Measurements from ENCODE around the gene CASP7. TPM values are rescaled to one million over a fixed set of nuclear protein-coding genes. Genes with fewer than 3 reads are reported as not detected.

CASP7 gene
- total RNA-seq, 2 experiments from 2014 or later = 14.8 to 16.5 TPM

DNA sequence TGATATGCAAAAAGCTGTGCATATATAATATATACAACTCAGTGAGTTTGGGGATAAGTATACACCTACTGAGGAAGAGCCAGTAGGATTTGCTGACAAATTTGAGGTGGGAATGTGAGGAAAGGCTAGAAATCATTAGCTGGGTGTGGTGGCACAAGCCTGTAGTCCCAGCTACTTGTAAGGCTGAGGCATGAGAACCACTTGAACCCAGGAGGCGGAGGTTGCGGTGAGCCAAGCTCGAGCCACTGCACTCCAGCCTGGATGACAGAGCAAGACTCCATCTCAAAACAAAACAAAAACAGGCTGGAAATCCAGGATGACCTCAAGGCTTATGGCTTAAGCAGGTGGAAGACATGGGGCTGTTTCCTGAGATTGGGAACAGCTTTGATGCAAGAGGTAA is 61.1 kb downstream of the CASP7 start:
- Histone ChIP-seq H3K36me3 (ENCODE audit: insufficient read depth, low read length) (no peaks in the 10 kb centered on the region), H3K4me1 (ENCODE audit: insufficient read depth, low read length, poor library complexity, severe bottlenecking) (no peaks in the 10 kb centered on the region), H2AFZ (ENCODE audit: low read length) (no peak overlapping the region), H3K4me3 (ENCODE audit: low read depth, low read length, poor library complexity, severe bottlenecking) (no peak overlapping the region), H4K20me1 (ENCODE audit: insufficient read depth, low read length) (no peaks in the 10 kb centered on the region), H3K4me2 (ENCODE audit: low read length) (no peak overlapping the region), H3K9me3 (ENCODE audit: low read length) (no peaks in the 10 kb centered on the region), H3K79me2 (ENCODE audit: insufficient read depth, low read depth, low read length) (no peaks in the 10 kb centered on the region), H3K9me2 (ENCODE audit: insufficient read depth, low read length) (no peaks in the 10 kb centered on the region), H3K27ac (ENCODE audit: low read depth, low read length, poor library complexity, severe bottlenecking) (no peak overlapping the region)
- no peak for DNase-seq (ENCODE audit: low spot score)
- no peak for TF ChIP-seq EZH2phosphoT487 (IDR thresholded peaks at IDR 0.05; ENCODE audit: borderline replicate concordance, low read depth, low read length)
- no peak for TF ChIP-seq CTCF (conservative IDR thresholded peaks at IDR 0.05; ENCODE audit: low read length)
- intact Hi-C loops (cut with micrococcal nuclease; ENCODE audit: unreplicated experiment) = no loop called here
- ChIA-PET POLR2A (no interaction called here), CTCF (ENCODE audit: unreplicated experiment) (no interaction called here)
- BruUV-seq (replicated peaks) = no TSS peak

DNA sequence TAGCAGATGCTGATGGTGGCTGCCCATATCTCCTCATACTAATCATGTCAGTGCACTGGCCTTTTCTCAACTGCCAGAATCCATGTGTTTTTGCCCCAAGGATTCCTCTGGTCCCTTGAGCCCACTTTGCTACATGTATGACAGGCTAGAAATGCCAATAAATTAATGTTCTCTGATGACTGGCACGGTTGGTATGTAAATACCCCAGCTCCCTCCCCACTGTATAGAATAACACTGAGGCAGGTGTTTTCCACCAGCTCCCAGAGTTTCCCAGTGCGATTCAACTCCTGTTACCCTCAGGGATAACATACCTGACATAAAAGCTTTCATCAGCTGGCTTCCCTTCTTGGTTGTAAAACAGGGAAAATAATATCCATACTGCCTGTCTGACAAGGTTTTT is 62.8 kb downstream of the CASP7 start:
- intact Hi-C loops (cut with micrococcal nuclease; ENCODE audit: unreplicated experiment) = no loop called here
- no peak for TF ChIP-seq EZH2phosphoT487 (IDR thresholded peaks at IDR 0.05; ENCODE audit: borderline replicate concordance, low read depth, low read length)
- TF ChIP-seq CTCF (conservative IDR thresholded peaks at IDR 0.05; ENCODE audit: low read length) = no peak
- no TSS peak for BruUV-seq (replicated peaks)
- no peaks in the 10 kb centered on the region for H3K9me2 ChIP-seq (ENCODE audit: insufficient read depth, low read length)
- H4K20me1 ChIP-seq (ENCODE audit: insufficient read depth, low read length) = no peaks in the 10 kb centered on the region
- ChIA-PET POLR2A (interaction anchor here (0.9 to 1.1 kb wide), 2 partner anchors 10 to 126 kb away, joined by 3 read pairs; partner anchors contain the start of gene PLEKHS1), CTCF (ENCODE audit: unreplicated experiment) (no interaction called here)
- no peak for DNase-seq (ENCODE audit: low spot score)
- no peak overlapping the region for H3K27ac ChIP-seq (ENCODE audit: low read depth, low read length, poor library complexity, severe bottlenecking)
- no peaks in the 10 kb centered on the region for H3K36me3 ChIP-seq (ENCODE audit: insufficient read depth, low read length)
- H2AFZ ChIP-seq (ENCODE audit: low read length) = no peak overlapping the region
- no peak overlapping the region for H3K4me2 ChIP-seq (ENCODE audit: low read length)
- no peaks in the 10 kb centered on the region for H3K9me3 ChIP-seq (ENCODE audit: low read length)
- no peaks in the 10 kb centered on the region for H3K79me2 ChIP-seq (ENCODE audit: insufficient read depth, low read depth, low read length)
- H3K4me1 ChIP-seq (ENCODE audit: insufficient read depth, low read length, poor library complexity, severe bottlenecking) = no peaks in the 10 kb centered on the region
- H3K4me3 ChIP-seq (ENCODE audit: low read depth, low read length, poor library complexity, severe bottlenecking) = no peak overlapping the region

DNA sequence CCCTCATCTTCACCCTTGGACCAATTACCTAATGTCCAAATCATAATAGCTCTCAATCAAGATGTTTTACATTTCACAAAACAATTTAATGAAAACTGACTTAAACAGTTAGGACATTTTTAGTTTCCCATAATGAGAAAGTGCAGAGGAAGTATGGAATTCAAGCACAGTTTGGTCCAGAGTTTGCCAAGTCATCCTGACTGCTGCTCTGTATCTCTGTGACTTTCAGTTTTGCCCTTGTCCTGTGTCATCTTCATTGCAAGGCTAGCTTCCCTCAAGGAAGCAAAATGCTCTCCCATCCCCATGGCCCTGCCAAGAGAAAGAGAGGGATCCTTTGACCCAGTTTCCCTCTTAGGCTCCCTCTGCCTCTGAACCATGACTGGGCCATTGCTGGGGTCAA is 63.9 kb downstream of the CASP7 start:
- ChIA-PET CTCF (ENCODE audit: unreplicated experiment) (no interaction called here), POLR2A (interaction anchor here (1.1 kb wide), 1 partner anchor 8 kb away, joined by 3 read pairs; the partner anchor contains the start of gene PLEKHS1)
- H4K20me1 ChIP-seq (ENCODE audit: insufficient read depth, low read length) = no peaks in the 10 kb centered on the region
- no peaks in the 10 kb centered on the region for H3K79me2 ChIP-seq (ENCODE audit: insufficient read depth, low read depth, low read length)
- H2AFZ ChIP-seq (ENCODE audit: low read length) = no peak overlapping the region
- no TSS peak for BruUV-seq (replicated peaks)
- H3K9me2 ChIP-seq (ENCODE audit: insufficient read depth, low read length) = no peaks in the 10 kb centered on the region
- no peak overlapping the region for H3K4me2 ChIP-seq (ENCODE audit: low read length)
- no peak overlapping the region for H3K4me3 ChIP-seq (ENCODE audit: low read depth, low read length, poor library complexity, severe bottlenecking)
- H3K4me1 ChIP-seq (ENCODE audit: insufficient read depth, low read length, poor library complexity, severe bottlenecking) = no peaks in the 10 kb centered on the region
- H3K27ac ChIP-seq (ENCODE audit: low read depth, low read length, poor library complexity, severe bottlenecking) = no peak overlapping the region
- intact Hi-C loops (cut with micrococcal nuclease; ENCODE audit: unreplicated experiment) = no loop called here
- no peaks in the 10 kb centered on the region for H3K36me3 ChIP-seq (ENCODE audit: insufficient read depth, low read length)
- TF ChIP-seq EZH2phosphoT487 (IDR thresholded peaks at IDR 0.05; ENCODE audit: borderline replicate concordance, low read depth, low read length) (no peak), CTCF (conservative IDR thresholded peaks at IDR 0.05; ENCODE audit: low read length) (no peak)
- no peaks in the 10 kb centered on the region for H3K9me3 ChIP-seq (ENCODE audit: low read length)
- DNase-seq (ENCODE audit: low spot score) = no peak
